Measurements from ENCODE around the gene ZNF417. TPM values are rescaled to one million over a fixed set of nuclear protein-coding genes. Genes with fewer than 3 reads are reported as not detected.
"Not testable (repeated sequence)": the region's sequence is repeated elsewhere in the genome, so short reads cannot be mapped to it uniquely, and the experiment has no call there.

The ZNF417 gene
- total RNA-seq = 10 to 100 TPM; 10.6 to 11.1 TPM

GRCh38 chr19:57916168-57916995, at the start of gene ZNF417:
Gene ZNF417 (minus strand): TSS chr19:57916592. CDS start chr19:57916411, 181 bp downstream.
- CTCF ChIA-PET = interaction anchor here (0.6 kb wide), 2 partner anchors 86 to 406 kb away, joined by 3 read pairs; partner anchors contain the start of gene ZNF606
- intact Hi-C loops (cut with micrococcal nuclease) = loop anchor here (1.0 to 10.0 kb wide), 6 partner anchors 31 to 488 kb away; partner anchors contain the start of genes ZNF256, ZNF329, ZNF416 and ZNF584
- not testable (repeated sequence) for H3K27me3 Mint-ChIP-seq
- peaks cover 28% of the 10 kb centered on the region for H3K4me1 Mint-ChIP-seq (ENCODE audit: low read depth)
- H3K9me3 Mint-ChIP-seq = peaks cover 52% of the 10 kb centered on the region
- H3K27ac Mint-ChIP-seq = peak within 1 kb of the TSS; percentile 83
- POLR2A ChIA-PET = interaction anchor here (0.9 to 1.0 kb wide), 2 partner anchors 97 to 283 kb away, joined by 3 read pairs; partner anchors contain the start of gene ZNF211
- H3K36me3 Mint-ChIP-seq = peaks cover 60% of the 10 kb centered on the region
- peak; percentile 91 for DNase-seq
- peak within 1 kb of the TSS; percentile 88 for H3K4me3 Mint-ChIP-seq

GRCh38 chr19:57964761-57965160, 48.4 kb upstream of the ZNF417 start:
- POLR2A ChIA-PET = no interaction called here
- peaks cover 49% of the 10 kb centered on the region for H3K9me3 Mint-ChIP-seq
- H3K4me1 Mint-ChIP-seq (ENCODE audit: low read depth) = no peaks in the 10 kb centered on the region
- no peak overlapping the region for H3K4me3 Mint-ChIP-seq
- no peak overlapping the region for H3K27ac Mint-ChIP-seq
- CTCF ChIA-PET = no interaction called here
- intact Hi-C loops (cut with micrococcal nuclease) = no loop called here
- H3K27me3 Mint-ChIP-seq = no peaks in the 10 kb centered on the region
- H3K36me3 Mint-ChIP-seq = peaks cover 30% of the 10 kb centered on the region
- DNase-seq = no peak

- Mint-ChIP-seq H3K4me3 (no peak overlapping the region), H3K27ac (no peak overlapping the region), H3K36me3 (peaks cover 29% of the 10 kb centered on the region), H3K27me3 (no peaks in the 10 kb centered on the region), H3K4me1 (ENCODE audit: low read depth) (no peaks in the 10 kb centered on the region), H3K9me3 (peaks cover 47% of the 10 kb centered on the region)
- POLR2A ChIA-PET = no interaction called here
- CTCF ChIA-PET = interaction anchor here (0.6 kb wide), 1 partner anchor 217 kb away, joined by 3 read pairs; no protein-coding TSS in a partner anchor
- intact Hi-C loops (cut with micrococcal nuclease) = no loop called here
- DNase-seq = no peak
Measured at GRCh38 chr19:57961785-57962184, 45.4 kb upstream of the ZNF417 start.

GRCh38 chr19:57954996-57955395, 38.6 kb upstream of the ZNF417 start:
- CTCF ChIA-PET = no interaction called here
- no peaks in the 10 kb centered on the region for H3K4me1 Mint-ChIP-seq (ENCODE audit: low read depth)

GRCh38 chr19:57949702-57950101, 33.3 kb upstream of the ZNF417 start:
- peaks cover 2% of the 10 kb centered on the region for H3K27me3 Mint-ChIP-seq
- ChIA-PET CTCF (no interaction called here), POLR2A (no interaction called here)
- no peak overlapping the region for H3K4me3 Mint-ChIP-seq
- peaks cover 45% of the 10 kb centered on the region for H3K9me3 Mint-ChIP-seq
- no peak for DNase-seq
- no peak overlapping the region for H3K27ac Mint-ChIP-seq
- intact Hi-C loops (cut with micrococcal nuclease) = no loop called here
- peaks cover 37% of the 10 kb centered on the region for H3K36me3 Mint-ChIP-seq
- peaks cover 16% of the 10 kb centered on the region for H3K4me1 Mint-ChIP-seq (ENCODE audit: low read depth)

More at GRCh38 chr19:57954996-57955395, 38.6 kb upstream of the ZNF417 start:
- Mint-ChIP-seq H3K36me3 (peaks cover 37% of the 10 kb centered on the region), H3K27me3 (peaks cover 2% of the 10 kb centered on the region), H3K27ac (no peak overlapping the region), H3K4me3 (no peak overlapping the region), H3K9me3 (peaks cover 46% of the 10 kb centered on the region)
- DNase-seq = no peak
- intact Hi-C loops (cut with micrococcal nuclease) = no loop called here
- POLR2A ChIA-PET = no interaction called here

GRCh38 chr19:57949296-57949695, 32.9 kb upstream of the ZNF417 start:
- H3K27me3 Mint-ChIP-seq = no peaks in the 10 kb centered on the region
- H3K36me3 Mint-ChIP-seq = peaks cover 38% of the 10 kb centered on the region
- intact Hi-C loops (cut with micrococcal nuclease) = no loop called here
- peaks cover 16% of the 10 kb centered on the region for H3K4me1 Mint-ChIP-seq (ENCODE audit: low read depth)
- POLR2A ChIA-PET = no interaction called here
- no peak overlapping the region for H3K27ac Mint-ChIP-seq
- CTCF ChIA-PET = no interaction called here
- no peak overlapping the region for H3K4me3 Mint-ChIP-seq
- peaks cover 45% of the 10 kb centered on the region for H3K9me3 Mint-ChIP-seq
- no peak for DNase-seq

GRCh38 chr19:57947419-57948134, 31.2 kb upstream of the ZNF417 start, which contains the start of gene ZNF256:
Gene ZNF256 (minus strand): TSS chr19:57947706. CDS start chr19:57947474, 232 bp downstream.
- Mint-ChIP-seq H3K27ac (peak within 1 kb of the TSS; percentile 82), H3K36me3 (peaks cover 45% of the 10 kb centered on the region), H3K4me1 (ENCODE audit: low read depth) (peaks cover 16% of the 10 kb centered on the region), H3K9me3 (peaks cover 52% of the 10 kb centered on the region), H3K27me3 (no peaks in the 10 kb centered on the region), H3K4me3 (peak within 1 kb of the TSS; percentile 94)
- ChIA-PET POLR2A (no interaction called here), CTCF (no interaction called here)
- intact Hi-C loops (cut with micrococcal nuclease) = loop anchor here (1.0 kb wide), 2 partner anchors 31 to 203 kb away; partner anchors contain the start of genes ZNF329 and ZNF417
- peak; percentile 94 for DNase-seq

- H3K36me3 Mint-ChIP-seq = peaks cover 50% of the 10 kb centered on the region
- H3K4me1 Mint-ChIP-seq (ENCODE audit: low read depth) = peaks cover 16% of the 10 kb centered on the region
- ChIA-PET POLR2A (no interaction called here), CTCF (no interaction called here)
- no peak for DNase-seq
- H3K27me3 Mint-ChIP-seq = no peaks in the 10 kb centered on the region
- intact Hi-C loops (cut with micrococcal nuclease) = loop anchor here (1.0 kb wide), 2 partner anchors 31 to 203 kb away; partner anchors contain the start of genes ZNF329 and ZNF417
- no peak overlapping the region for H3K27ac Mint-ChIP-seq
- H3K9me3 Mint-ChIP-seq = peaks cover 58% of the 10 kb centered on the region
- H3K4me3 Mint-ChIP-seq = peak overlapping the region; percentile 94
Measured at GRCh38 chr19:57947088-57947418, 30.7 kb upstream of the ZNF417 start.

- no peak for DNase-seq
- intact Hi-C loops (cut with micrococcal nuclease) = no loop called here
- Mint-ChIP-seq H3K36me3 (peaks cover 57% of the 10 kb centered on the region), H3K27ac (no peak overlapping the region), H3K27me3 (no peaks in the 10 kb centered on the region), H3K4me1 (ENCODE audit: low read depth) (peaks cover 16% of the 10 kb centered on the region), H3K9me3 (peaks cover 61% of the 10 kb centered on the region), H3K4me3 (peak overlapping the region; percentile 94)
- POLR2A ChIA-PET = interaction anchor here (0.6 kb wide), 1 partner anchor 185 kb away, joined by 3 read pairs; no protein-coding TSS in a partner anchor
- CTCF ChIA-PET = no interaction called here
Measured at GRCh38 chr19:57946316-57946715, 29.9 kb upstream of the ZNF417 start.

GRCh38 chr19:57941593-57941992, 25.2 kb upstream of the ZNF417 start:
- Mint-ChIP-seq H3K4me3 (no peak overlapping the region), H3K36me3 (peaks cover 83% of the 10 kb centered on the region)
- intact Hi-C loops (cut with micrococcal nuclease) = no loop called here

GRCh38 chr19:57935731-57936130, 19.3 kb upstream of the ZNF417 start:
- Mint-ChIP-seq H3K9me3 (peaks cover 78% of the 10 kb centered on the region), H3K27me3 (peaks cover 1% of the 10 kb centered on the region), H3K4me3 (no peak overlapping the region), H3K36me3 (peaks cover 70% of the 10 kb centered on the region), H3K4me1 (ENCODE audit: low read depth) (peaks cover 5% of the 10 kb centered on the region), H3K27ac (no peak overlapping the region)
- ChIA-PET POLR2A (no interaction called here), CTCF (no interaction called here)
- DNase-seq = no peak
- intact Hi-C loops (cut with micrococcal nuclease) = no loop called here

More at GRCh38 chr19:57941593-57941992, 25.2 kb upstream of the ZNF417 start:
- DNase-seq = no peak
- CTCF ChIA-PET = no interaction called here
- POLR2A ChIA-PET = no interaction called here
- peaks cover 83% of the 10 kb centered on the region for H3K9me3 Mint-ChIP-seq
- no peaks in the 10 kb centered on the region for H3K27me3 Mint-ChIP-seq
- H3K4me1 Mint-ChIP-seq (ENCODE audit: low read depth) = peaks cover 9% of the 10 kb centered on the region
- no peak overlapping the region for H3K27ac Mint-ChIP-seq

Data from activated CD4-positive, alpha-beta memory T cell treated with anti-CD3 and anti-CD28 coated beads for 36 hours (primary cell).